MCF 10A (cell line): ENCODE results near the gene SLC27A2. TPM values are rescaled to one million over a fixed set of nuclear protein-coding genes. Genes with fewer than 3 reads are reported as not detected.

Experiments
- BruUV-seq: library from RNA; stranded (reverse); fragments of 400-500 nt; replicated peaks from 2 replicates; lab custom pipeline; 2021; lab: Mats Ljungman, UMichigan
- CTCF ChIA-PET: fragments of 300-600 bp; sonication (Branson Sonifier 250); formaldehyde crosslinking; extraction: SDS; loops from one replicate; lab custom pipeline; 2021; ENCODE audit warnings: antibody characterized with exemption, inconsistent platforms; lab: Yijun Ruan, JAX
- POLR2A ChIA-PET: fragments of 300-600, 350-650 bp; sonication (Branson Sonifier 250); formaldehyde crosslinking; extraction: SDS; loops from one replicate; lab custom pipeline; 2020; ENCODE audit warnings: antibody characterized with exemption, inconsistent platforms; lab: Yijun Ruan, JAX
- DNase-seq: peaks from one replicate; pipeline ENCODE4 v3.0.0-alpha.2; 2018; ENCODE audit not compliant: unreplicated experiment
- H3K27ac Mint-ChIP-seq: one replicate; pipeline ENCODE4 v1.8.0; 2022; ENCODE audit warnings: mild to moderate bottlenecking, low read depth, mixed read lengths; ENCODE audit not compliant: unreplicated experiment
- H3K27me3 Mint-ChIP-seq: one replicate; pipeline ENCODE4 v1.8.0; 2022; ENCODE audit warnings: mixed read lengths; ENCODE audit not compliant: insufficient read depth, unreplicated experiment
- H3K36me3 Mint-ChIP-seq: one replicate; pipeline ENCODE4 v1.8.0; 2022; ENCODE audit warnings: mild to moderate bottlenecking, moderate library complexity, mixed read lengths; ENCODE audit not compliant: insufficient read depth, unreplicated experiment
- H3K4me1 Mint-ChIP-seq: one replicate; pipeline ENCODE4 v1.8.0; 2022; ENCODE audit warnings: mixed read lengths; ENCODE audit not compliant: insufficient read depth, unreplicated experiment
- H3K4me3 Mint-ChIP-seq: one replicate; pipeline ENCODE4 v1.8.0; 2022; ENCODE audit warnings: mild to moderate bottlenecking, moderate library complexity, mixed read lengths; ENCODE audit not compliant: unreplicated experiment
- H3K9me3 Mint-ChIP-seq: one replicate; pipeline ENCODE4 v1.8.0; 2022; ENCODE audit warnings: mixed read lengths; ENCODE audit not compliant: unreplicated experiment
- CTCF ChIP-seq: fragments of 200-600 bp; IDR thresholded peaks from one replicate; pipeline ENCODE4 v1.8.0; 2022; ENCODE audit warnings: antibody characterized with exemption, mild to moderate bottlenecking; ENCODE audit not compliant: unreplicated experiment
- intact Hi-C: fragments of 100-400 bp; cut with micrococcal nuclease; formaldehyde crosslinking; loops from 2 replicates; pipeline ENCODE4 v1.14.1; 2022
- total RNA-seq: library from RNA; stranded (reverse); gene quantifications from 2 replicates; pipeline ENCODE4 v1.2.3, GENCODE V29; 2022

The SLC27A2 gene
- total RNA-seq, 1 experiment from 2014 or later, result 0.84 TPM

GRCh38 chr15:50145451-50145872 is 36.5 kb upstream of the SLC27A2 start:
- POLR2A ChIA-PET, result interaction anchor here (0.6 to 1.2 kb wide), 5 partner anchors 11 to 909 kb away, joined by 3 to 5 read pairs (median 4); partner anchors contain the start of genes DTWD1 and FAM227B
- Mint-ChIP-seq H3K4me3 (no peak overlapping the region), H3K27me3 (no peaks in the 10 kb centered on the region), H3K4me1 (peaks cover 12% of the 10 kb centered on the region), H3K27ac (no peak overlapping the region), H3K36me3 (peaks cover 5% of the 10 kb centered on the region), H3K9me3 (no peaks in the 10 kb centered on the region)
- peak; percentile 49 for TF ChIP-seq CTCF
- CTCF ChIA-PET, result interaction anchor here (0.6 to 7.4 kb wide), 41 partner anchors 10 to 1786 kb away, joined by 3 to 136 read pairs (median 3); no protein-coding TSS in a partner anchor
- no TSS peak for BruUV-seq
- peak; percentile 75 for DNase-seq
- intact Hi-C loops, result loop anchor here (1.0 to 10.0 kb wide), 10 partner anchors 29 to 1787 kb away; partner anchors contain the start of genes AP4E1, CEP152 and FGF7

DNA sequence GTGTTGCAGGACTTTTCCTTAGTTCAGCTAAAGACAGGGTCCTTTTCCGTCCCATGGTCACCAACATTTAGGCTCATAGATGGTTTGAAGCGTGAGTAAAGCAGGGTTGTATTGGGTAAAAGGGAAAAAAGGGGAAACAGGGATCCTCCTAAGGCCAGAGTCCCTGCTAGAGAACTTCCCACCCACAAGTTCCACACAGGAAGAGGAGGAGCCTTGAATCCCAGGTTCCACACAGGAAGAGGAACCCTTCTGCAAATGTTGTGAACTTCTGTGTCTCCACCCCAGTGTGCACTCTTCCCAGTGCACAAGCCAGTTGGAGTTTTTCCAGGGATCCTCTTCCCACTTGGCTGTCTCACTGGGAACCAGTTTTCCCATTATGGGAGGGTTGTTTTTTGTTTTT is 35.4 kb upstream of the SLC27A2 start:
- H3K27ac Mint-ChIP-seq, result peak overlapping the region; percentile 31
- no peak for TF ChIP-seq CTCF
- DNase-seq, result no peak
- intact Hi-C loops, result loop anchor here (5.0 to 10.0 kb wide), 3 partner anchors 722 to 1334 kb away; partner anchors contain the start of genes AP4E1, CEP152 and FGF7
- BruUV-seq, result no TSS peak
- H3K9me3 Mint-ChIP-seq, result no peaks in the 10 kb centered on the region
- ChIA-PET POLR2A (interaction anchor here (1.2 kb wide), 1 partner anchor 169 kb away, joined by 4 read pairs; no protein-coding TSS in a partner anchor), CTCF (interaction anchor here (0.6 to 7.4 kb wide), 9 partner anchors 11 to 1285 kb away, joined by 3 to 136 read pairs (median 4); no protein-coding TSS in a partner anchor)
- no peak overlapping the region for H3K4me3 Mint-ChIP-seq
- H3K27me3 Mint-ChIP-seq, result no peaks in the 10 kb centered on the region
- H3K36me3 Mint-ChIP-seq, result no peaks in the 10 kb centered on the region
- H3K4me1 Mint-ChIP-seq, result peaks cover 12% of the 10 kb centered on the region

DNA sequence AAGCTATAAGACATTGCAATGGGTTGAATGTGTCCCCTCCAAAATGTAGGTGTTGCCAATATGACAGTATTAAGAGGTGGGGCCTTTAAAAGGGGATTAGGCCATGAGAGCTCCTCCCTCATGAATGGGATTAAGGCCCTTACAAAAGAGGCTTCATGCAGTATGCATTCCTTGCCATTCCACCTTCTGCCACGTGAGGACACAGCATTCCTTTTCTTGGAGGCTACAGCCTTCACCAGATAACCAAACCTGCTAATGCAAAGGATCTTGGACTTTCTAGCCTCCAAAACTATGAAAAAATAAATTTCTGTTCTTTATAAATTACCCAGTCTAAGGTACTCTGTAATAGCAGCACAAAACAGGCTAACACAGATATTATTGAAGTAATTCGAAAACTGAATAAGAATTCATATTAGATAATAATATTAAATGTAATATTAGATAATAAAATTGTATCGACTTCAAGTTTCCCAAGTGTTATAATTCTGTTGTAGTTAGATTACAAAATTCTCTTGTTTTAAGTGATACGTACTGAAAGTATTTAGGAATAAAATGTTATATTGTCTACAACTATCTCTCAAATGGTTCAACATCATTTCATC is 33.5 kb upstream of the SLC27A2 start:
- peak; percentile 67 for TF ChIP-seq CTCF
- no peaks in the 10 kb centered on the region for H3K36me3 Mint-ChIP-seq

GRCh38 chr15:50149090-50149489 is 32.9 kb upstream of the SLC27A2 start:
- BruUV-seq, result no TSS peak
- H3K36me3 Mint-ChIP-seq, result no peaks in the 10 kb centered on the region
- ChIA-PET CTCF (interaction anchor here (0.6 to 7.4 kb wide), 11 partner anchors 20 to 190 kb away, joined by 3 to 136 read pairs (median 5); no protein-coding TSS in a partner anchor), POLR2A (interaction anchor here (2.5 kb wide), 1 partner anchor 166 kb away, joined by 14 read pairs; no protein-coding TSS in a partner anchor)
- H3K27ac Mint-ChIP-seq, result no peak overlapping the region
- intact Hi-C loops, result loop anchor here (5.0 to 10.0 kb wide), 3 partner anchors 724 to 1337 kb away; partner anchors contain the start of genes AP4E1, CEP152 and FGF7
- H3K4me1 Mint-ChIP-seq, result peaks cover 12% of the 10 kb centered on the region
- no peak for DNase-seq
- H3K27me3 Mint-ChIP-seq, result no peaks in the 10 kb centered on the region
- H3K4me3 Mint-ChIP-seq, result no peak overlapping the region
- H3K9me3 Mint-ChIP-seq, result no peaks in the 10 kb centered on the region
- no peak for TF ChIP-seq CTCF

More for the DNA sequence above, 33.5 kb upstream of the SLC27A2 start:
- POLR2A ChIA-PET, result interaction anchor here (0.6 to 2.5 kb wide), 8 partner anchors 17 to 1289 kb away, joined by 3 to 14 read pairs (median 4); no protein-coding TSS in a partner anchor
- no TSS peak for BruUV-seq
- Mint-ChIP-seq H3K4me3 (no peak overlapping the region), H3K4me1 (peaks cover 12% of the 10 kb centered on the region), H3K27me3 (no peaks in the 10 kb centered on the region), H3K27ac (no peak overlapping the region), H3K9me3 (no peaks in the 10 kb centered on the region)
- intact Hi-C loops, result loop anchor here (1.0 to 10.0 kb wide), 4 partner anchors 168 to 1336 kb away; partner anchors contain the start of genes AP4E1, CEP152 and FGF7
- peak; percentile 80 for DNase-seq
- CTCF ChIA-PET, result interaction anchor here (0.5 to 7.4 kb wide), 31 partner anchors 9 to 1917 kb away, joined by 3 to 136 read pairs (median 4); no protein-coding TSS in a partner anchor
